SIG-M5 treated with dmso at 0.1 percent for 504 hours (cell line): ENCODE results near the gene ZDHHC3.

ENCODE experiments used
- DNase-seq: peaks from one replicate; lab custom pipeline; 2025; ENCODE audit not compliant: unreplicated experiment; lab: John Stamatoyannopoulos, UW

ZDHHC3 gene

GRCh38 chr3:44899683-44900367 lies 76.1 kb downstream of the ZDHHC3 start:
- DNase-seq: no peak

- no peak for DNase-seq
These were observed 79.5 kb downstream of the ZDHHC3 start for GRCh38 chr3:44896440-44896839.

- DNase-seq: no peak
These were observed 81.5 kb downstream of the ZDHHC3 start for GRCh38 chr3:44894485-44894884.

GRCh38 chr3:44893097-44893496 lies 82.9 kb downstream of the ZDHHC3 start:
- no peak for DNase-seq

- DNase-seq: no peak
These were observed 83.3 kb downstream of the ZDHHC3 start for GRCh38 chr3:44892689-44893088.

- DNase-seq: no peak
These were observed 85.1 kb downstream of the ZDHHC3 start for GRCh38 chr3:44890852-44891251.

GRCh38 chr3:44890258-44890657 lies 85.7 kb downstream of the ZDHHC3 start:
- no peak for DNase-seq

DNA sequence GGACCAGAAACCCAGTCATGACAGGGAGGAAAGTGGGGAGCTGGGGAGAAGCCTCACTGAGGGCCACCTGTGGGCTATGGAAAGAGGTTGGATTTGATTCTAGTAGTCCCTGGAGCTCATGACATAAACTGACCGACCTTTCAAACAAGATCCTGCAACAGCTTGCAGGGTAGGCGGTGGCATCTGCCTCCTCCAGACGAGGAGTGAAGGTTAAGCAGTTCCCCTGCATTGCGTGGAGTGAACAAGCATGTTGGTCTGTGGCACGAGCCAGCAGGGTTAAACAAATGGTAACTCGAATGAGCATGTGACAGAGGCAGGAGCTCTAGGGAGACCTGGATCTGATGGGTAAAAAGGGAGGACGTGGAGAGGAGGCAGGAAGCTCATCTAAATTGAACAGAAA lies 88.9 kb downstream of the ZDHHC3 start:
- DNase-seq: no peak

DNA sequence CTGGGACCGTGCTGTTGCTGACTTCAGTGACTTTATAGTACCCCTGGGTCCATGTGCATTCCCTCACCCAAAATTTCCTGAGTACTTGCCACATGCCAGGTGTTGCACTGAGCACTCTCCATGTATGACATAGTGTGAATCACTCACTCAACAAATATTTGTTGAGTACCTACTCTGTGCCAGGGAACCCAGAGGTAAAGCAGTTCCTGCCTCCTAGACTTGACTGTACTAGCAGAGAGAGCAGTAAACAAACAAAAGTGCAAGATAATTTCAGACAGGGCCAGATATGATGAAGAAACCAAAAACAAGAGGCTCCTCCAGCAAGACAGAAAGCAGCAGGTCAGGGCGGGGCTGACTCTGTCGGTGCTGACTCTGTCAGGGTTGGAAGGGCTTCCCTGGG lies 89.4 kb downstream of the ZDHHC3 start:
- DNase-seq: no peak

GRCh38 chr3:44885618-44886017 lies 90.4 kb downstream of the ZDHHC3 start:
- DNase-seq: no peak

DNA sequence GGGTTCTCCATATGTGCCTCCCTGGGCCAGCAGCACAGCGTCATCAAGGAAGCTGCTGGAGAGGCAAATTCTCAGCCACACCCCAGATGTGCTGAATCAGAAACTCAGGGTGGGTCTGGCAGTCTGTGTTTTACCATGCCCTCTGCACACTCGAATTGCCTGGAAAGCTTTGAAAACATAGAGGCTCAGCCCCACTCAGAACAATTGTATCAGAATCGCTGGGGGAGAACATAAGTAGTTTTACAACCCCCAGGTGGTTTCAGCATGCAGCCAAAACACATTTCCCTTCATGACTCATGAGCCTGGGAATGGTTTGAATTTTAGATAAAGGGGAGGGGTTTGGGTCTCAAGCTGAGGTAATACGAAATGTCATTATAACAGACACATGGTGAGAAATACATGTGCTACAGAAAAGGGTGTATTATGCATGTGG lies 92.0 kb downstream of the ZDHHC3 start:
- DNase-seq: no peak

GRCh38 chr3:44883213-44883955 lies 92.6 kb downstream of the ZDHHC3 start:
- DNase-seq: no peak

GRCh38 chr3:44880284-44880683 lies 95.7 kb downstream of the ZDHHC3 start:
- no peak for DNase-seq

DNA sequence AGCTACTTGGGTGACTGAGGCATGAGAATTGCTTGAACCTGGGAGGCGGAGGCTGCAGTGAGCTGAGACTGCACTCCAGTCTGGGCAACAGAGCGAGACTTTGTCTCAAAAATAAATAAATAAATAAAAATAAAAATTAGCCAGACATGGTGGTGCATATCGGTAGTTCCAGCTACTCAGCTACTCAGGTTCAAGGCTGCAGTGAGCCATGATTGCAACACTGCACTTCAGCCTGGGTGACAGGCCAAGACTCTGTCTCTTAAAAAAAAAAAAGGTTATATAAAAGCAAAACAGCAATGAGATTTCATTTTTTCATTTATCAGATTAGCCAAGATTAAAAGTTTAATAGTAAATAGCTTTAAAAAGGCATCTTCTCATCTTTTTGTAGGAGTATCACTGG lies 98.6 kb downstream of the ZDHHC3 start:
- no peak for DNase-seq

- DNase-seq: no peak
These were observed 100.4 kb downstream of the ZDHHC3 start for GRCh38 chr3:44875596-44875995.
